ENCODE results near the gene SYMPK. TPM values are rescaled to one million over a fixed set of nuclear protein-coding genes. Genes with fewer than 3 reads are reported as not detected.

The SYMPK gene
- total and polyA plus RNA-seq, 12 donors = 22.4 to 75.0 (median 33.0) TPM

DNA sequence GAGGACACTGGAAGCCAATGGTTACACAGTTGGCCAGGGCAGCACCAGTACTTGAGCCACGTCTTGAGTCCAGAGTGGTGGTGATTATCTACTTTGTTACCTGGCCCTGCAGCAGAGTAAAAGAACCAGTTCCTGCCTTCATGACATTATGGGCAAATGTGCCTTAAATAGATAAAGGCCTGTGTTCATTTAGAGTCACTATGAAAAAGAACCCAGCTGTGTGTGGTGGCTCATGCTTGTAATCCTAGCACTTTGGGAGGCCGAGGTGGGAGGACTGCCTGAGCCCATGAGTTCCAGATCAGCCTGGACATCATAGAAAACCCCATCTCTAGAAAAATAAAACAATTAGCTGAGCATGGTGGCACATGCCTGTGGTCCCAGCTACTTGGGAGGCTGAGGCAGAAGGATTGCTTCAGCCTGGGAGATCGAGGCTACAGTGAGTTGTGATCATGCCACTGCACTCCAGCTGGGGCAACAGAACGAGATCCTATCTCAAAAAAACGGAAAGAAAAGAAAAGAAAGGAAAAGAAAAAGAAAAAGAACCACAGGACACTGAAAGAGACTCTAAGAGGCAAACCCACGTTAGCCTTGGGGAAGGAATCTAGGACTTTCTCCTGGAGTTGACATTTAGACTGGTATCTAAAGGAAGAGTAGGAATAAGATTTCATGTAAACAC, 26.4 kb upstream of the SYMPK start:
- ATAC-seq = no peak
- H3K27ac ChIP-seq = no peak overlapping the region
- peaks cover 0 to 47% (median 0%) of the 10 kb centered on the region in 9 donors for H3K36me3 ChIP-seq
- H3K27me3 ChIP-seq = no peaks in the 10 kb centered on the region
- WGBS, 2 donors = 69 to 72% methylated on average over 6 of the region's 6 CpGs
- no peak overlapping the region for H3K4me3 ChIP-seq
- intact Hi-C loops (cut with DNase I) = loop anchor here in 1 of 10 donors (10.0 kb wide), 1 partner anchor 75 kb away; the partner anchor contains the start of gene RSPH6A
- TF ChIP-seq, protein P1, sequence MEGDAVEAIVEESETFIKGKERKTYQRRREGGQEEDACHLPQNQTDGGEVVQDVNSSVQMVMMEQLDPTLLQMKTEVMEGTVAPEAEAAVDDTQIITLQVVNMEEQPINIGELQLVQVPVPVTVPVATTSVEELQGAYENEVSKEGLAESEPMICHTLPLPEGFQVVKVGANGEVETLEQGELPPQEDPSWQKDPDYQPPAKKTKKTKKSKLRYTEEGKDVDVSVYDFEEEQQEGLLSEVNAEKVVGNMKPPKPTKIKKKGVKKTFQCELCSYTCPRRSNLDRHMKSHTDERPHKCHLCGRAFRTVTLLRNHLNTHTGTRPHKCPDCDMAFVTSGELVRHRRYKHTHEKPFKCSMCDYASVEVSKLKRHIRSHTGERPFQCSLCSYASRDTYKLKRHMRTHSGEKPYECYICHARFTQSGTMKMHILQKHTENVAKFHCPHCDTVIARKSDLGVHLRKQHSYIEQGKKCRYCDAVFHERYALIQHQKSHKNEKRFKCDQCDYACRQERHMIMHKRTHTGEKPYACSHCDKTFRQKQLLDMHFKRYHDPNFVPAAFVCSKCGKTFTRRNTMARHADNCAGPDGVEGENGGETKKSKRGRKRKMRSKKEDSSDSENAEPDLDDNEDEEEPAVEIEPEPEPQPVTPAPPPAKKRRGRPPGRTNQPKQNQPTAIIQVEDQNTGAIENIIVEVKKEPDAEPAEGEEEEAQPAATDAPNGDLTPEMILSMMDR (IDR thresholded peaks at IDR 0.05) = no peak
- no peak for DNase-seq
- H3K4me1 ChIP-seq = peaks cover 8 to 22% (median 16%) of the 10 kb centered on the region in 9 donors
- no peaks in the 10 kb centered on the region for H3K9me3 ChIP-seq

DNA sequence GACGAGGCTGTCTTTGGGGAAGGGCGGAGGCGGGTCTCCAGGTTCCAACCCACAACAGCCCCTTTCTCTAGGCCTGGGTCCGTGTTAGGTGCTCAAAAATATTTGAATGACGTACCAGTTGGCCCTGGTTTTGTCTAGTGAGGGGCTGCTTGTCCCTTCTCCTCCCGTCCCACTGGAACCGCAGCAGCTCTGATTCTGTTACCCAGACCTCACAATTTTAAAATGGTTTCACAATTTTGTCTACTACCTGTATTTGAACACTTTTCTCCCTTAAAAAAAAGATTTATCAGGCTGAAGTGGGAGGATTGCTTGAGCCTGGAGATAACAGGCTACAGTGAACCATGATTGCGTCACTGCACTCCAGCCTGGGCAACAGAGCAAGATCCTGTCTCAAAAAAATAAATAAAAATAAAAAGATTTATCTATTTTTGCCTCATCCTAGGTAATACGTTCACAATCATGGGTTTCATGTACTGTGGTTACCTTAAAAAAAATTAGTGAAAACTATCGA, 24.3 kb upstream of the SYMPK start:
- TF ChIP-seq, protein P1 (IDR thresholded peaks at IDR 0.05) = no peak
- intact Hi-C loops (cut with DNase I) = loop anchor here in 1 of 10 donors (10.0 kb wide), 1 partner anchor 72 kb away; the partner anchor contains the start of gene RSPH6A

DNA sequence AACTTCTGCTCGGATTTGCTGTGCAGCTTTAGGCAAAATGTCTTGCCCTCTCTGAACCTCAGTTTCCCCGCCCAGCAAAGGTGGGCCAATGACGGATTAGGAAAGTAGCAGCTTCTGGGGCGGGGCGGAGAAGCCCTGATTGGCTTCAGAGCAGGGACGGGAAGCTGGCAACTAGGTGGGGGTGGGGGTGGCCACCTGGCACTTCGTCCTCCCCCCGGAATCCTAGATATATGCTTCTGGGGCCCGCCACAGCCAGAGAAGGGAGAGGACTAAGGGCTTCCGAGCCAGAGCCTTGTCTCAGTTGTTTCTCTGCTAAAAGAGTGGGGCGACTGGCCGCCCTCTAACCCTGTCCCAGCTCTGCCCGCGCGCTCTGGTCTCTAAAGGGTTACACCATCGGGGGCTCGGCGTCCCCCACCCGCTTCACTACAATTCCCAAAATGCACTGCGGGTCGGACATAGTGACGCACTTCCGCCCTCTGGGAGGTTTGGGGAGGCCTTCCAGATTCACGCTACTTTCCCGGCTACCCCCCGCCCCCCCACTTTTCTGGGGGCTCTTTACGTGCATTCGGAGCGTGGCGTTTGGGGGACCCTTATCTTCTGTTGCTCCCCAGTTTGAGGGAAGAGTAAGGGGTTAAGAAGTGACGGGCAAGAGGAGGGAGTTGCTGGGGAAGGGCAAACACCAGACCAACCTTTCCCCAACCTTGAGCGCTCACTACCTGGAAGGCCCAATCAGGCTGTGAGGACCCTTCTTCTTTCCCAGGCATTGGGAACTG, 23.7 kb upstream of the SYMPK start:
- intact Hi-C loops (cut with DNase I) = loop anchor here in 1 of 10 donors (1.0 to 10.0 kb wide), 3 partner anchors 16 to 72 kb away; partner anchors contain the start of genes MYPOP, RSPH6A and SYMPK
- TF ChIP-seq, protein P1 (IDR thresholded peaks at IDR 0.05) = no peak
- peaks cover 0 to 42% (median 7%) of the 10 kb centered on the region in 9 donors for H3K36me3 ChIP-seq
- no peaks in the 10 kb centered on the region for H3K27me3 ChIP-seq
- ATAC-seq (peak; percentile 88 to 98 (median 94)), DNase-seq (peak; percentile 89 to 93)
- peak overlapping the region; percentile 79 to 97 (median 92) for H3K27ac ChIP-seq
- 0 to 1% methylated on average over 31 to 32 of the region's 32 CpGs for WGBS, 2 donors
- peaks cover 15 to 45% (median 37%) of the 10 kb centered on the region in 9 donors for H3K4me1 ChIP-seq
- no peaks in the 10 kb centered on the region for H3K9me3 ChIP-seq
- peak overlapping the region; percentile 56 to 92 (median 80) for H3K4me3 ChIP-seq

More for the DNA sequence above, 24.3 kb upstream of the SYMPK start:
- peak overlapping the region; percentile 79 to 97 (median 92) for H3K27ac ChIP-seq
- 40 to 52% methylated on average over 10 of the region's 10 CpGs for WGBS, 2 donors
- peaks cover 15 to 43% (median 37%) of the 10 kb centered on the region in 9 donors for H3K4me1 ChIP-seq
- peaks cover 0 to 48% (median 7%) of the 10 kb centered on the region in 9 donors for H3K36me3 ChIP-seq
- no peak for DNase-seq
- ATAC-seq = peak in 1 of 8 donors; percentile 0
- no peaks in the 10 kb centered on the region for H3K27me3 ChIP-seq
- no peaks in the 10 kb centered on the region for H3K9me3 ChIP-seq
- H3K4me3 ChIP-seq = peak overlapping the region; percentile 56 to 92 (median 80)
